ENCODE data around the gene OPTC.

DNA sequence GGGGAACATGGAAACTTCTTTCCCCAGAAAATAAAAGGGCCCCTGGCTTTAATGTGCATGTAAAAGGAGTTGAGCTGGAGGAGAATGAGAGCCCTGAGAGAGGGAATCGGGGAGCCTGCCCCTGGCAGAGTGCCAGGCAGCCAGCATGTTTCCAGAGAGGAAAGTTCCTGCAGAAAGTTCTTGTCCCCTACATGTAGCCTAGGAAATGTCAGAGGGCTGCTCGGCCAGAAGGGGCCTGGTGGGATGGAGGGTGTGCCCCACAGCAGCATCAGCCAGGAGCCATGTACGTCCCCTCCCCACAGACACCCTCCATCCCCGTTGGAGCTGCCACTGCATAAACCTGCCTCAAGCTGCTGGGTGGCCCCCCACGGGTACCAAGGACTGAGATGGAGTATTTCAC, 23.7 kb upstream of the OPTC start:
- TF ChIP-seq EZH2 (IDR thresholded peaks at IDR 0.05), result no peak
- TF ChIP-seq POLR2A (IDR thresholded peaks at IDR 0.05; ENCODE audit: borderline replicate concordance, extremely low read depth, insufficient read depth, insufficient read length), result no peak
- TF ChIP-seq, protein P1, sequence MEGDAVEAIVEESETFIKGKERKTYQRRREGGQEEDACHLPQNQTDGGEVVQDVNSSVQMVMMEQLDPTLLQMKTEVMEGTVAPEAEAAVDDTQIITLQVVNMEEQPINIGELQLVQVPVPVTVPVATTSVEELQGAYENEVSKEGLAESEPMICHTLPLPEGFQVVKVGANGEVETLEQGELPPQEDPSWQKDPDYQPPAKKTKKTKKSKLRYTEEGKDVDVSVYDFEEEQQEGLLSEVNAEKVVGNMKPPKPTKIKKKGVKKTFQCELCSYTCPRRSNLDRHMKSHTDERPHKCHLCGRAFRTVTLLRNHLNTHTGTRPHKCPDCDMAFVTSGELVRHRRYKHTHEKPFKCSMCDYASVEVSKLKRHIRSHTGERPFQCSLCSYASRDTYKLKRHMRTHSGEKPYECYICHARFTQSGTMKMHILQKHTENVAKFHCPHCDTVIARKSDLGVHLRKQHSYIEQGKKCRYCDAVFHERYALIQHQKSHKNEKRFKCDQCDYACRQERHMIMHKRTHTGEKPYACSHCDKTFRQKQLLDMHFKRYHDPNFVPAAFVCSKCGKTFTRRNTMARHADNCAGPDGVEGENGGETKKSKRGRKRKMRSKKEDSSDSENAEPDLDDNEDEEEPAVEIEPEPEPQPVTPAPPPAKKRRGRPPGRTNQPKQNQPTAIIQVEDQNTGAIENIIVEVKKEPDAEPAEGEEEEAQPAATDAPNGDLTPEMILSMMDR (IDR thresholded peaks at IDR 0.05 in 2 of 3, conservative IDR thresholded peaks at IDR 0.05 in 1 of 3; ENCODE audit: borderline replicate concordance in 1 of 3, insufficient read depth in 1 of 3, low read depth in 2 of 3, low read length in 2 of 3), result no peak
- TF ChIP-seq, protein P2, sequence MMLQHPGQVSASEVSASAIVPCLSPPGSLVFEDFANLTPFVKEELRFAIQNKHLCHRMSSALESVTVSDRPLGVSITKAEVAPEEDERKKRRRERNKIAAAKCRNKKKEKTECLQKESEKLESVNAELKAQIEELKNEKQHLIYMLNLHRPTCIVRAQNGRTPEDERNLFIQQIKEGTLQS (IDR thresholded peaks at IDR 0.05), result no peak
- no peak for TF ChIP-seq YY1 (IDR thresholded peaks at IDR 0.05; ENCODE audit: extremely low read depth, insufficient replicate concordance, low read depth, low read length)
